Activated CD8-positive, alpha-beta memory T cell treated with anti-CD3 and anti-CD28 coated beads, Interleukin-2, amount 10 ng/mL, durations not matched to agents 7 days and 5 days (primary cell): ENCODE results near the gene CLMN. TPM values are rescaled to one million over a fixed set of nuclear protein-coding genes. Genes with fewer than 3 reads are reported as not detected.

Source experiments
- ATAC-seq: fragments of 150-1000 bp; cut with Tn5 transposase; one replicate; pipeline ENCODE4 v1.10.0; 2021; ENCODE audit warnings: moderate library complexity
- CTCF ChIA-PET: fragments of 350-600 bp; sonication (Branson Sonifier 250); formaldehyde crosslinking; loops from one replicate; lab custom pipeline; 2021; ENCODE audit warnings: antibody characterized with exemption; lab: Charles Lee
- DNase-seq: peaks from one replicate; pipeline ENCODE4 v3.0.0-alpha.2; 2020
- H3K27ac Mint-ChIP-seq: one replicate; pipeline ENCODE4 v1.8.0; 2021; ENCODE audit warnings: mild to moderate bottlenecking, mixed read lengths
- H3K27me3 Mint-ChIP-seq: one replicate; pipeline ENCODE4 v1.8.0; 2021; ENCODE audit warnings: mixed read lengths
- H3K36me3 Mint-ChIP-seq: one replicate; pipeline ENCODE4 v1.8.0; 2021; ENCODE audit warnings: mild to moderate bottlenecking, mixed read lengths
- H3K4me1 Mint-ChIP-seq: one replicate; pipeline ENCODE4 v1.8.0; 2021; ENCODE audit warnings: mixed read lengths
- H3K4me3 Mint-ChIP-seq: one replicate; pipeline ENCODE4 v1.8.0; 2021; ENCODE audit warnings: mild to moderate bottlenecking, moderate library complexity, mixed read lengths
- H3K9me3 Mint-ChIP-seq: one replicate; pipeline ENCODE4 v1.8.0; 2022; ENCODE audit warnings: low read depth, mixed read lengths
- total RNA-seq, 2 experiments: library from RNA; stranded (reverse); gene quantifications; one replicate each; pipeline ENCODE4 v1.2.3, GENCODE V29; 2021

The CLMN gene
- total RNA-seq, 2 experiments from 2014 or later: 0.42 to 0.91 TPM

DNA sequence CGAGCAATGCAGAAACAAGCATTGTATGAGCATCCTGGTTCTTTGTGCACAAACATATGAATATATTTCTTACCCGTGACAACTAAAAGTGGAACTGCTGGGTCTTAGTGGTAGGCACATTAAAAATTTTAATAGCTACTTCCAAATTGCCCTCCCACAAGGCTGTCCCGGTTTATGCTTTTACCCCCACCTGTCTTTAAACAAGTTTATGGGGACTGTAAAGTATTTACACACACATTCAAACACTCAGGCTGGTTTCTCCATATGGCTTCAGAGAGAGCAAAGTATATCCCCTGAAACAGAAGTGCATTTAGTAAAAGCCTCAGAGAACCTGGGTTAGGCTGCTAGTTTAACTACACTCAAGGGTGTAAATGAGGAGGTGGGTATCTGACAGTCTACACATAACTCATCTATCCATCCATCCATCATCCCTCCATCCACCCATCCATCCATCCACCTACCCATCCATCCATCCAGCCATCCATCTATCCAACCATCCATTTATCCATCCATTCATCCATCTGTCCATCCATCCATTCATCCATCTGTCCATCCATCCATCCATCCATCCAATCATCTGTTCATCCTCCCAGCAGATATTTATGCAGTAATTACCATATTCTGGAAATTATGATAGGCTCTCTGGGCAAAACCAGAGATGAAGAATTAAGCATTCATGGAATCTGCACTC lies 86.7 kb downstream of the CLMN start:
- H3K4me1 Mint-ChIP-seq: no peaks in the 10 kb centered on the region
- H3K27ac Mint-ChIP-seq: no peak overlapping the region
- H3K27me3 Mint-ChIP-seq: no peaks in the 10 kb centered on the region
- CTCF ChIA-PET: no interaction called here
- no peaks in the 10 kb centered on the region for H3K36me3 Mint-ChIP-seq
- DNase-seq (no peak), ATAC-seq (no peak)
- H3K9me3 Mint-ChIP-seq: no peaks in the 10 kb centered on the region
- H3K4me3 Mint-ChIP-seq: no peak overlapping the region

- Mint-ChIP-seq H3K4me3 (no peak overlapping the region), H3K27me3 (peaks cover 2% of the 10 kb centered on the region), H3K9me3 (no peaks in the 10 kb centered on the region), H3K4me1 (no peaks in the 10 kb centered on the region), H3K27ac (no peak overlapping the region), H3K36me3 (no peaks in the 10 kb centered on the region)
- ATAC-seq (no peak), DNase-seq (no peak)
- CTCF ChIA-PET: no interaction called here
These were observed 87.6 kb downstream of the CLMN start for GRCh38 chr14:95231966-95232633.

- CTCF ChIA-PET: no interaction called here
- no peak overlapping the region for H3K4me3 Mint-ChIP-seq
- ATAC-seq: no peak
- H3K4me1 Mint-ChIP-seq: no peaks in the 10 kb centered on the region
- DNase-seq: no peak
- no peaks in the 10 kb centered on the region for H3K36me3 Mint-ChIP-seq
- H3K27ac Mint-ChIP-seq: no peak overlapping the region
- H3K9me3 Mint-ChIP-seq: no peaks in the 10 kb centered on the region
- peaks cover 2% of the 10 kb centered on the region for H3K27me3 Mint-ChIP-seq
These were observed 90.0 kb downstream of the CLMN start for GRCh38 chr14:95229749-95230148.

- CTCF ChIA-PET: no interaction called here
- Mint-ChIP-seq H3K36me3 (no peaks in the 10 kb centered on the region), H3K27ac (no peak overlapping the region)
These were observed 91.5 kb downstream of the CLMN start for GRCh38 chr14:95228240-95228639.

GRCh38 chr14:95227279-95227860 lies 92.3 kb downstream of the CLMN start:
- ATAC-seq (no peak), DNase-seq (no peak)
- Mint-ChIP-seq H3K27me3 (peaks cover 2% of the 10 kb centered on the region), H3K9me3 (no peaks in the 10 kb centered on the region), H3K27ac (no peak overlapping the region), H3K36me3 (no peaks in the 10 kb centered on the region), H3K4me1 (no peaks in the 10 kb centered on the region), H3K4me3 (no peak overlapping the region)
- CTCF ChIA-PET: no interaction called here

More at GRCh38 chr14:95228240-95228639, 91.5 kb downstream of the CLMN start:
- DNase-seq: no peak
- Mint-ChIP-seq H3K4me1 (no peaks in the 10 kb centered on the region), H3K9me3 (no peaks in the 10 kb centered on the region), H3K4me3 (no peak overlapping the region), H3K27me3 (peaks cover 2% of the 10 kb centered on the region)
- ATAC-seq: no peak

GRCh38 chr14:95226801-95227200 lies 92.9 kb downstream of the CLMN start:
- H3K4me1 Mint-ChIP-seq: no peaks in the 10 kb centered on the region
- CTCF ChIA-PET: no interaction called here
- H3K4me3 Mint-ChIP-seq: no peak overlapping the region
- H3K9me3 Mint-ChIP-seq: no peaks in the 10 kb centered on the region
- H3K36me3 Mint-ChIP-seq: no peaks in the 10 kb centered on the region
- ATAC-seq (no peak), DNase-seq (no peak)
- no peak overlapping the region for H3K27ac Mint-ChIP-seq
- H3K27me3 Mint-ChIP-seq: peaks cover 2% of the 10 kb centered on the region

- ATAC-seq (no peak), DNase-seq (no peak)
- no peaks in the 10 kb centered on the region for H3K9me3 Mint-ChIP-seq
- no peak overlapping the region for H3K4me3 Mint-ChIP-seq
- no peaks in the 10 kb centered on the region for H3K4me1 Mint-ChIP-seq
- no peaks in the 10 kb centered on the region for H3K36me3 Mint-ChIP-seq
- H3K27ac Mint-ChIP-seq: no peak overlapping the region
- CTCF ChIA-PET: no interaction called here
- peaks cover 2% of the 10 kb centered on the region for H3K27me3 Mint-ChIP-seq
These were observed 94.3 kb downstream of the CLMN start for GRCh38 chr14:95225251-95225887.

DNA sequence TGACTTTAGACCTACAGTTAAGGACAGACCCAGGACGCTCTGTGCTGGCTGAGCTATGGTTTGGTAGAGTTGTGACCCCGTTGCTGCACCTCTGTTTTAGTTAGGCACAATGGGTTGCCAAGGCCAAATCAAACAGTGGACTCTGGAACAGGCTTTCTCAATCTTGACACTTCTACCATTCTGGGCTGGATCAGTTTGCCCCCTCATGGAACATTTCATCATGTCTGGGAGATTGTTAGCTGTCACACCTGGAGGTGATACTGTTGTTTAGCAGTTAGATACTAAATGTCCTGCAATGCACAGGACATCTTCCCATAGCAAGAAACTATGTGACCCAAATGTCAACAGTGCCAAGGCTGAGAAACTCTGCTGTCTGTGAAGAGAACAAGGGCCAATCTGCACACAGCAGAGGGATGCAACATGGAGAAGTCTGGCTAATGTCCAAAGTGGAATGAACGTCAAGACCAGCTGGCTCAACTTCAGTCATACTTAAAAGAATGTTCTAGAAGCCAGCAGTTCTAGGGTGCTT lies 96.8 kb downstream of the CLMN start:
- Mint-ChIP-seq H3K27ac (no peak overlapping the region), H3K27me3 (peaks cover 5% of the 10 kb centered on the region), H3K4me1 (no peaks in the 10 kb centered on the region), H3K36me3 (no peaks in the 10 kb centered on the region), H3K4me3 (no peak overlapping the region), H3K9me3 (no peaks in the 10 kb centered on the region)
- DNase-seq: no peak
- CTCF ChIA-PET: no interaction called here
- no peak for ATAC-seq

- CTCF ChIA-PET: no interaction called here
- ATAC-seq: no peak
These were observed 97.5 kb downstream of the CLMN start for GRCh38 chr14:95222151-95222631.

DNA sequence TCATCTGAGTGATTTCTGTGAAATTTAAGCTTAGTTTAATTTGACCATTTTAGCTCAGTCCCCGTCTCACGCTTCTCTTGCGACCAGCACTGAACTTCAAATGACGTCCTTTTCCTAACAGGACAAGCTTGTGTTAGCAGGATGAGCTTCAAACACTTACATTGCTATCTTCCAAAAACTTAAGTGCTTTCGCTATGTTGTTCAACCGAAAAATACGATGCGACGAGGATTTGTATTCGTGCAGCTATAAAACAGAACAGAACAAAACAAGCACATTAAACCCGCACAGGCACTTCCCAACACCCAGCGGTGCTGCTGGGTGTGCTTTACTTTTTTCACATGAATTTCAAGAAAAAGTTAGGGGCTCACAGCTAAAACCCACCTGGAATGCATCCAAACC lies 98.2 kb downstream of the CLMN start:
- Mint-ChIP-seq H3K27ac (no peak overlapping the region), H3K4me3 (no peak overlapping the region), H3K36me3 (no peaks in the 10 kb centered on the region), H3K4me1 (no peaks in the 10 kb centered on the region), H3K27me3 (peaks cover 3% of the 10 kb centered on the region), H3K9me3 (no peaks in the 10 kb centered on the region)
- ATAC-seq (no peak), DNase-seq (no peak)
- CTCF ChIA-PET: no interaction called here

More at GRCh38 chr14:95222151-95222631, 97.5 kb downstream of the CLMN start:
- Mint-ChIP-seq H3K4me3 (no peak overlapping the region), H3K4me1 (no peaks in the 10 kb centered on the region), H3K27ac (no peak overlapping the region), H3K36me3 (no peaks in the 10 kb centered on the region), H3K9me3 (no peaks in the 10 kb centered on the region), H3K27me3 (peaks cover 3% of the 10 kb centered on the region)
- no peak for DNase-seq

DNA sequence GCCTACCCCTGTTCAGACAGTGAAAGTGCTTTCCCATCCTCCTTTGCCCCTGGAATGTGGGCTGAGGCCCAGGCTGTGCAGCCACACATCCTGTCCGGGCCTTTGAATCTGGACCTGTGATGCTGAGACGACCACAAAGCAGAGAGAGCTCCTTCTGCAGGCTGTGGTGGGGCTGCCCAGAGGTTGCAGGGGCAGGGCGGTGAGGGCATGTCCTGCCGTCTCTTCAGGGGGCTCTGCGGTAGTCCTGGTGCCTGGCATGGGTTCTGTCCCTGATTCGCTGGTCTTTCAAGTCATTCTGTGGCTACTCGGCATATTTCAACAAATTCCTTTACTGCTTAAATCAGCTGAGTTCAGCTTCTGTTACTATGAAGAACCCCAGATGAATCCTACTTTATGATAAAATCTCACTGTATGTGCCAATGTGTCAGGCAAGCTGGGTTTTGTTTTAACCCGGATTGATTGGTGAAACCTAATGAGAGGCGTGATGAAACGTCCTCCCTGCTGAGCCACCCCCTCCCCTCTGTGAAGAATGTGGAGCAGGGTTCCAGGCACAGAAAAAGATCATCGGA lies 99.0 kb downstream of the CLMN start:
- H3K36me3 Mint-ChIP-seq: no peaks in the 10 kb centered on the region
- H3K4me3 Mint-ChIP-seq: no peak overlapping the region
- H3K9me3 Mint-ChIP-seq: no peaks in the 10 kb centered on the region
- ATAC-seq (no peak), DNase-seq (no peak)
- CTCF ChIA-PET: interaction anchor here (0.9 kb wide), 1 partner anchor 15 kb away, joined by 3 read pairs; no protein-coding TSS in a partner anchor
- H3K27me3 Mint-ChIP-seq: peaks cover 3% of the 10 kb centered on the region
- no peak overlapping the region for H3K27ac Mint-ChIP-seq
- no peaks in the 10 kb centered on the region for H3K4me1 Mint-ChIP-seq

DNA sequence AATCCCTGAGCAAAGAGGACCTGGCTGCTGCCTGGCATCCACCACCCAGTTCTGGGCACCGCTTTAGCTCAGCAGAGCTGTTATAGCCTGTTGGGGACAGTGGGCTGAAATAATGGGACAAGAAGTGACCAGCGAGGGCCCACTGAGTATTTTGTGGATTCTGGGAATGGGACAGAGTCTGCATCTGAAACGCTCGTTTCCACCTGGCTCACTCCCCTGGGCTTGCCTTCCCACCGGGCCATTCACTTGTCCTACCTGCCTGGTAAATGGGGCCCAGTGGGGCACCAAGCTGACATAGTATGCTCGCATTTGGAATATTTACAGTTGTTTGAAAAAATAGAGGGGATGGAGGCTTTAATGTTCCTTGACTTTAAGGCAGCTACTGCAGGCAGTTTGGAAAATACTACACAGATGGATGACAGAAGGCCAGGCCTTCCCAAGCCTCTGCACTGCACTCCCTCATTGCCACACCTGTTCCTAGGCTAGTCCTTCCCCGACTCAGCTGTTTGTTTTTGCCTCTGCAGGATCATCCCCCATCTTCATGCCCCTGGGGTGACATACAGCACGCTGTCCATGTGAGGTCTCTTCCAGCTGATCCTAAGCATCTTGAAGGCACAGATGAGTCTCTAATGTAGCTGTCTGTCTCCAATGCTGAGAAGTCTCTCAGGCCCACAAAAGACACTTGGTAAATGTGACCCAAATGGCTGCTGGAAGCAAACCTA lies 101.1 kb downstream of the CLMN start:
- Mint-ChIP-seq H3K36me3 (no peaks in the 10 kb centered on the region), H3K9me3 (no peaks in the 10 kb centered on the region), H3K4me1 (no peaks in the 10 kb centered on the region), H3K27ac (no peak overlapping the region), H3K27me3 (peaks cover 3% of the 10 kb centered on the region), H3K4me3 (no peak overlapping the region)
- DNase-seq: no peak
- no peak for ATAC-seq
- CTCF ChIA-PET: no interaction called here

GRCh38 chr14:95218006-95218405 lies 101.7 kb downstream of the CLMN start:
- Mint-ChIP-seq H3K36me3 (no peaks in the 10 kb centered on the region), H3K27me3 (peaks cover 3% of the 10 kb centered on the region), H3K4me1 (no peaks in the 10 kb centered on the region), H3K9me3 (no peaks in the 10 kb centered on the region), H3K4me3 (no peak overlapping the region), H3K27ac (no peak overlapping the region)
- DNase-seq: no peak
- CTCF ChIA-PET: no interaction called here
- no peak for ATAC-seq
